ENCODE results near the gene ESYT2. TPM values are rescaled to one million over a fixed set of nuclear protein-coding genes. Genes with fewer than 3 reads are reported as not detected.

Gene ESYT2
- total and polyA plus RNA-seq, 2 of the 4 experiments (the other 2 are of a cell fraction) = 26.7 to 69.9 TPM

DNA sequence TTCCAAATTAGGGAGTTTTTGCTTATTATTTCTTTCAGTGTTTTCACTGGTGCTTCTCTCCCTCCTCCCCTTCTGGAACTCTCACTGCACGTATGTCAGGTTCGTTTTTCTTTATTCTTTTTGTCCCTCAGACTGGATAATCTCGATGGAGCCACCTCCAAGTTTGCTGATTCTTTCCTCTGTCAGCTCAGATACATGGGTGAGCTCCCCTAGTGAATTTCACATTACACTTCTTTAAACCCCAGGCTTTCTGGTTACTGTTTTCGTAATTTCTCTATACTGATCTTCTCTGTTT lies 103.9 kb downstream of the ESYT2 start:
- no peak overlapping the region for H4K91ac ChIP-seq (ENCODE audit: insufficient read depth, low read depth, low read length)
- no peak overlapping the region for H2BK20ac ChIP-seq (ENCODE audit: low read depth, low read length)
- TF ChIP-seq, protein P1, sequence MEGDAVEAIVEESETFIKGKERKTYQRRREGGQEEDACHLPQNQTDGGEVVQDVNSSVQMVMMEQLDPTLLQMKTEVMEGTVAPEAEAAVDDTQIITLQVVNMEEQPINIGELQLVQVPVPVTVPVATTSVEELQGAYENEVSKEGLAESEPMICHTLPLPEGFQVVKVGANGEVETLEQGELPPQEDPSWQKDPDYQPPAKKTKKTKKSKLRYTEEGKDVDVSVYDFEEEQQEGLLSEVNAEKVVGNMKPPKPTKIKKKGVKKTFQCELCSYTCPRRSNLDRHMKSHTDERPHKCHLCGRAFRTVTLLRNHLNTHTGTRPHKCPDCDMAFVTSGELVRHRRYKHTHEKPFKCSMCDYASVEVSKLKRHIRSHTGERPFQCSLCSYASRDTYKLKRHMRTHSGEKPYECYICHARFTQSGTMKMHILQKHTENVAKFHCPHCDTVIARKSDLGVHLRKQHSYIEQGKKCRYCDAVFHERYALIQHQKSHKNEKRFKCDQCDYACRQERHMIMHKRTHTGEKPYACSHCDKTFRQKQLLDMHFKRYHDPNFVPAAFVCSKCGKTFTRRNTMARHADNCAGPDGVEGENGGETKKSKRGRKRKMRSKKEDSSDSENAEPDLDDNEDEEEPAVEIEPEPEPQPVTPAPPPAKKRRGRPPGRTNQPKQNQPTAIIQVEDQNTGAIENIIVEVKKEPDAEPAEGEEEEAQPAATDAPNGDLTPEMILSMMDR (conservative IDR thresholded peaks at IDR 0.05; ENCODE audit: low read depth, low read length) = no peak
- TF ChIP-seq RFX5 (IDR thresholded peaks at IDR 0.05; ENCODE audit: low read depth, low read length) (no peak), SMC3 (IDR thresholded peaks at IDR 0.05; ENCODE audit: low read depth, low read length) (no peak), MXI1 (IDR thresholded peaks at IDR 0.05; ENCODE audit: borderline replicate concordance, low read depth, low read length) (no peak), CEBPB (IDR thresholded peaks at IDR 0.05; ENCODE audit: low read depth, low read length) (no peak), MAFK (IDR thresholded peaks at IDR 0.05; ENCODE audit: low read depth, low read length) (no peak), NFE2L2 (IDR thresholded peaks at IDR 0.05; ENCODE audit: low read depth, low read length) (no peak), RAD21 (IDR thresholded peaks at IDR 0.05; ENCODE audit: low read length) (no peak), MAZ (IDR thresholded peaks at IDR 0.05; ENCODE audit: borderline replicate concordance, low read depth, low read length) (no peak)
- TF ChIP-seq, protein P2, sequence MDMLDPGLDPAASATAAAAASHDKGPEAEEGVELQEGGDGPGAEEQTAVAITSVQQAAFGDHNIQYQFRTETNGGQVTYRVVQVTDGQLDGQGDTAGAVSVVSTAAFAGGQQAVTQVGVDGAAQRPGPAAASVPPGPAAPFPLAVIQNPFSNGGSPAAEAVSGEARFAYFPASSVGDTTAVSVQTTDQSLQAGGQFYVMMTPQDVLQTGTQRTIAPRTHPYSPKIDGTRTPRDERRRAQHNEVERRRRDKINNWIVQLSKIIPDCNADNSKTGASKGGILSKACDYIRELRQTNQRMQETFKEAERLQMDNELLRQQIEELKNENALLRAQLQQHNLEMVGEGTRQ (IDR thresholded peaks at IDR 0.05; ENCODE audit: low read depth, low read length) = no peak
- DNase-seq (no peak), ATAC-seq (ENCODE audit: low read depth) (no peak)
- no peaks in the 10 kb centered on the region for H3K79me1 ChIP-seq (ENCODE audit: low read depth in 1 of 2, low read length in 2 of 2)
- ChIA-PET CTCF (no interaction called here), POLR2A (ENCODE audit: unreplicated experiment) (no interaction called here)
- no peak overlapping the region for H2AK5ac ChIP-seq (ENCODE audit: low read depth, low read length)
- H2BK15ac ChIP-seq (ENCODE audit: low read depth, low read length) = no peak overlapping the region
- no peak overlapping the region for H3K23ac ChIP-seq (ENCODE audit: low read depth, low read length)
- intact Hi-C loops (cut with micrococcal nuclease) (no loop called here), dilution Hi-C loops (cut with HindIII; ENCODE audit: low sequenced_read_pairs, unreplicated experiment) (no loop called here), in situ Hi-C loops (cut with MboI; ENCODE audit: low sequenced_read_pairs) (no loop called here)
- no peak overlapping the region for H3K27ac ChIP-seq (ENCODE audit: insufficient read depth, low read length)
- no peak overlapping the region for H2AFZ ChIP-seq (replicated peaks; ENCODE audit: low read length, poor library complexity)
- H2BK5ac ChIP-seq (ENCODE audit: low read depth, low read length, poor library complexity, severe bottlenecking) = no peak overlapping the region
- no peaks in the 10 kb centered on the region for H3K27me3 ChIP-seq (ENCODE audit: control insufficient read depth, insufficient read depth, low read length)
- H3K36me3 ChIP-seq (ENCODE audit: control insufficient read depth, insufficient read depth, low read length) = peaks cover 7% of the 10 kb centered on the region; the same call in 1 of the 2 replicates
- H3K9me3 ChIP-seq (ENCODE audit: control insufficient read depth, insufficient read depth, low read length) = no peaks in the 10 kb centered on the region
- H4K20me1 ChIP-seq (ENCODE audit: insufficient read depth, low read length) = no peaks in the 10 kb centered on the region
- WGBS, 2 experiments (ENCODE audit: extremely low coverage in 2 of 2, insufficient read length in 1 of 2) = no CpG with 5 or more reads among the region's 4 CpGs
- no peak overlapping the region for H3K4ac ChIP-seq (ENCODE audit: low read depth, low read length)
- H3K4me1 ChIP-seq (ENCODE audit: control insufficient read depth, insufficient read depth, low read length) = no peaks in the 10 kb centered on the region
- H3K4me3 ChIP-seq (ENCODE audit: insufficient read depth, low read depth, low read length) = no peak overlapping the region
- no peak overlapping the region for H3K56ac ChIP-seq (ENCODE audit: extremely low read depth, insufficient read depth, low read length)
- H4K8ac ChIP-seq (ENCODE audit: low read depth in 2 of 2, low read length in 2 of 2) = no peak overlapping the region
- no peak overlapping the region for H2BK120ac ChIP-seq (ENCODE audit: low read depth, low read length)
- H3K14ac ChIP-seq (replicated peaks; ENCODE audit: low read depth, low read length) = no peak overlapping the region
- H3K4me2 ChIP-seq (ENCODE audit: low read depth, low read length) = no peak overlapping the region
- H3K9ac ChIP-seq (ENCODE audit: low read depth, low read length) = no peak overlapping the region
- 0 out of 2 replicates have a peak, but pooled peaks cover 3% of the 10 kb centered on the region for H3K9me1 ChIP-seq (ENCODE audit: insufficient read depth, low read length)
- no TSS peak for BruUV-seq (replicated peaks)
- no peak overlapping the region for H2AK9ac ChIP-seq (replicated peaks; ENCODE audit: low read depth, low read length, poor library complexity)
- no peak overlapping the region for H3K18ac ChIP-seq (ENCODE audit: low read depth, low read length)
- H4K5ac ChIP-seq (ENCODE audit: low read depth, low read length) = no peak overlapping the region
